AG09319 (cell line): ENCODE results near the gene DPY19L3.
"Not testable (repeated sequence)": the region's sequence is repeated elsewhere in the genome, so short reads cannot be mapped to it uniquely, and the experiment has no call there.

Experiments used
- DNase-seq: peaks from one replicate; pipeline ENCODE4 v3.0.0-alpha.2; 2010; ENCODE audit warnings: low read depth; ENCODE audit errors: extremely low read depth
- CTCF ChIP-seq: IDR thresholded peaks from 2 replicates; pipeline ENCODE4 v1.5.1; 2011; ENCODE audit warnings: low read depth, mild to moderate bottlenecking, inconsistent platforms, low read length, moderate library complexity

The DPY19L3 gene

GRCh38 chr19:32480321-32480720 is 74.8 kb downstream of the DPY19L3 start:
- DNase-seq, result no peak
- no peak for TF ChIP-seq CTCF

- no peak for DNase-seq
- no peak for TF ChIP-seq CTCF
Observed at GRCh38 chr19:32483574-32483973, 78.0 kb downstream of the DPY19L3 start.

GRCh38 chr19:32489971-32490370 is 84.4 kb downstream of the DPY19L3 start:
- no peak for TF ChIP-seq CTCF
- DNase-seq, result no peak

GRCh38 chr19:32497391-32497790 is 91.8 kb downstream of the DPY19L3 start:
- no peak for TF ChIP-seq CTCF
- no peak for DNase-seq

GRCh38 chr19:32498648-32499200 is 93.2 kb downstream of the DPY19L3 start:
- no peak for TF ChIP-seq CTCF
- DNase-seq, result no peak

- not testable (repeated sequence) for DNase-seq
Observed at GRCh38 chr19:32512498-32512897, 106.9 kb downstream of the DPY19L3 start.

GRCh38 chr19:32519023-32519422 is 113.5 kb downstream of the DPY19L3 start:
- no peak for TF ChIP-seq CTCF
- no peak for DNase-seq

GRCh38 chr19:32522967-32523366 is 117.4 kb downstream of the DPY19L3 start:
- TF ChIP-seq CTCF, result no peak
- no peak for DNase-seq
